SK-N-MC (cell line): ENCODE results near the gene ZSWIM1.

Experiments
- EZH2 ChIP-seq: fragments of 200-600 bp; sonication (generic); IDR thresholded peaks from one replicate; pipeline ENCODE4 v1.6.1; 2017; ENCODE audit warnings: antibody characterized with exemption
- FOXP2 ChIP-seq: optimal IDR thresholded peaks from 2 replicates; pipeline ENCODE3; 2011; ENCODE audit warnings: mild to moderate bottlenecking, moderate library complexity; ENCODE audit not compliant: insufficient read depth; ENCODE audit errors: extremely low read length, control extremely low read depth
- POLR2AphosphoS5 ChIP-seq: IDR thresholded peaks from 2 replicates; pipeline ENCODE4 v1.6.1; 2012; ENCODE audit warnings: mild to moderate bottlenecking, low read depth, low read length, borderline replicate concordance

DNA sequence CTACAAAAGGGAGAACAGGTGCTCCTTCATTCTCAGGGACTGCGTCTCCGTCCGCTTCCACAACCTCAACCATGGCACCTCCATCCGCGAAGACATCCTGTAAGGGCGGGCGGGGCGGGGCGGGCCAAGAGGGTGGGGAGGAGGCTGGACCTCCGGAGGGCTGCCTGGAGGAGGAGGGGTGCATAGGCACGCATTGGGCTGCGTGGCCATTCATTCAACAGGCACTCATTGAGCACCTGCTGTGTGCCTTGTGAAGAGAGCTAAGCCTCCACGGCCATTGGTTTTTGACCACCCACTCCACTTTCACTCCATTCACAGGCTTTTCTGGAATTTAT, 23.2 kb upstream of the ZSWIM1 start:
- no peak for TF ChIP-seq EZH2
- no peak for TF ChIP-seq POLR2AphosphoS5
- TF ChIP-seq FOXP2 = no peak
